CD14-positive monocyte (primary cell): ENCODE results near the gene HLA-DRB1. TPM values are rescaled to one million over a fixed set of nuclear protein-coding genes. Genes with fewer than 3 reads are reported as not detected.

Experiments
- DNase-seq, 3 donors: peaks; one replicate each; pipeline ENCODE4 v3.0.0-alpha.2; 2011 to 2022
- H2AFZ ChIP-seq: 2 replicates; pipeline ENCODE4 v1.6.0; 2012; ENCODE audit warnings: mild to moderate bottlenecking, low read depth, low read length, inconsistent platforms; ENCODE audit not compliant: insufficient read depth, poor library complexity, severe bottlenecking
- H3K27ac ChIP-seq, 2 donors: 1 replicate in 1 of 2; 2 replicates in 1 of 2; pipeline ENCODE4 v1.5.1; 2012 to 2013; ENCODE audit warnings: low read length in 2 of 2, control low read depth in 1 of 2, inconsistent platforms in 1 of 2, low read depth in 1 of 2, mild to moderate bottlenecking in 1 of 2
- H3K27me3 ChIP-seq, 2 donors: one replicate each; pipeline versions ENCODE4 v1.6.0 to v1.6.1; 2011 to 2013; ENCODE audit warnings: low read length in 2 of 2; ENCODE audit not compliant: control insufficient read depth in 2 of 2, insufficient read depth in 2 of 2
- H3K36me3 ChIP-seq, 2 donors: replicated peaks in 1 of 2; 1 replicate in 1 of 2; 2 replicates in 1 of 2; pipeline versions ENCODE4 v1.5.1 to v1.6.1; 2012 to 2013; ENCODE audit warnings: low read length in 2 of 2, control low read depth in 1 of 2, inconsistent platforms in 1 of 2, mild to moderate bottlenecking in 1 of 2; ENCODE audit not compliant: insufficient read depth in 2 of 2, control insufficient read depth in 1 of 2
- H3K4me1 ChIP-seq, 2 donors: 1 replicate in 1 of 2; 2 replicates in 1 of 2; pipeline versions ENCODE4 v1.5.1 to v1.6.1; 2012 to 2013; ENCODE audit warnings: low read length in 2 of 2, control low read depth in 1 of 2, inconsistent platforms in 1 of 2, mild to moderate bottlenecking in 1 of 2, moderate library complexity in 1 of 2; ENCODE audit not compliant: insufficient read depth in 2 of 2, control insufficient read depth in 1 of 2
- H3K4me2 ChIP-seq: replicated peaks from 2 replicates; pipeline ENCODE3; 2012; ENCODE audit warnings: low read length, moderate library complexity, mild to moderate bottlenecking; ENCODE audit not compliant: poor library complexity, severe bottlenecking; ENCODE audit errors: extremely low read depth
- H3K4me3 ChIP-seq, 3 experiments: fragments of 200-600 bp in 1 of 3; sonication (generic) in 1 of 3; replicated peaks in 1 of 3; 1 replicate in 2 of 3; 2 replicates in 1 of 3; pipeline ENCODE4 v1.5.1; 2011 to 2013; ENCODE audit warnings: low read length in 3 of 3, mild to moderate bottlenecking in 3 of 3, control low read depth in 2 of 3, low read depth in 2 of 3, inconsistent platforms in 1 of 3, moderate library complexity in 1 of 3
- H3K79me2 ChIP-seq: 2 replicates; pipeline ENCODE4 v1.6.0; 2012; ENCODE audit warnings: mild to moderate bottlenecking, control low read depth, inconsistent platforms, low read length, moderate library complexity; ENCODE audit not compliant: insufficient read depth
- H3K9ac ChIP-seq: 2 replicates; pipeline ENCODE4 v1.6.0; 2017; ENCODE audit warnings: low read length, mild to moderate bottlenecking; ENCODE audit not compliant: insufficient read depth, poor library complexity, severe bottlenecking
- H3K9me3 ChIP-seq, 2 donors: replicated peaks in 1 of 2; 1 replicate in 1 of 2; 2 replicates in 1 of 2; pipeline versions ENCODE4 v1.5.1 to v1.6.1; 2012 to 2013; ENCODE audit warnings: low read length in 2 of 2, control low read depth in 1 of 2; ENCODE audit not compliant: control insufficient read depth in 1 of 2, insufficient read depth in 1 of 2
- H4K20me1 ChIP-seq: 2 replicates; pipeline ENCODE4 v1.6.0; 2012; ENCODE audit warnings: mild to moderate bottlenecking, low read length, control low read depth, moderate library complexity; ENCODE audit not compliant: insufficient read depth
- H3K27ac Mint-ChIP-seq, 7 donors: one replicate each; pipeline ENCODE4 v1.8.0; 2020; ENCODE audit warnings: mild to moderate bottlenecking in 7 of 7, mixed read lengths in 7 of 7, moderate library complexity in 6 of 7, inconsistent platforms in 2 of 7
- H3K27me3 Mint-ChIP-seq, 3 donors: one replicate each; pipeline ENCODE4 v1.8.0; 2021 to 2022; ENCODE audit warnings: low read depth in 3 of 3, mild to moderate bottlenecking in 3 of 3, mixed read lengths in 3 of 3, moderate library complexity in 3 of 3, inconsistent platforms in 1 of 3
- H3K36me3 Mint-ChIP-seq, 2 donors: one replicate each; pipeline ENCODE4 v1.8.0; 2020; ENCODE audit warnings: mixed read lengths in 2 of 2, inconsistent platforms in 1 of 2, mild to moderate bottlenecking in 1 of 2
- H3K4me1 Mint-ChIP-seq: one replicate; pipeline ENCODE4 v1.8.0; 2020; ENCODE audit warnings: mild to moderate bottlenecking, mixed read lengths
- H3K4me3 Mint-ChIP-seq, 2 donors: one replicate each; pipeline ENCODE4 v1.8.0; 2020; ENCODE audit warnings: mild to moderate bottlenecking in 2 of 2, mixed read lengths in 2 of 2, moderate library complexity in 1 of 2
- H3K9me3 Mint-ChIP-seq, 7 donors: one replicate each; pipeline ENCODE4 v1.8.0; 2020 to 2022; ENCODE audit warnings: mixed read lengths in 7 of 7, mild to moderate bottlenecking in 6 of 7, moderate library complexity in 6 of 7, inconsistent platforms in 2 of 7
- CTCF ChIP-seq: fragments of 200-600 bp; IDR thresholded peaks from one replicate; pipeline ENCODE4 v1.8.0; 2022; ENCODE audit warnings: antibody characterized with exemption, mild to moderate bottlenecking
- WGBS: methylation state at CpG from one replicate; pipeline ENCODE4 v1.1.5; 2013; ENCODE audit warnings: missing lambda C conversion rate; ENCODE audit not compliant: insufficient coverage; 5-methylcytosine and 5-hydroxymethylcytosine counted together
- intact Hi-C, 2 donors: fragments of 100-400 bp; cut with micrococcal nuclease; formaldehyde crosslinking; loops; one replicate each; pipeline versions ENCODE4 v1.15.0 to v1.15.1; 2023
- polyA plus RNA-seq, 3 donors: library from polyadenylated mRNA; depleted of rRNA in 1 of 3; unstranded in 2 of 3; stranded (reverse) in 1 of 3; fragments of 300-500 nt in 2 of 3; fragments of >200 nt in 1 of 3; fragmentation: Illumina TruSeq in 2 of 3; gene quantifications; 1 replicate in 2 of 3; 2 replicates in 1 of 3; pipeline ENCODE4 v1.2.3, GENCODE V29; 2012 to 2021

HLA-DRB1 gene
- polyA plus RNA-seq, 3 donors, result 928 to 2,792 (median 2,645) TPM

DNA sequence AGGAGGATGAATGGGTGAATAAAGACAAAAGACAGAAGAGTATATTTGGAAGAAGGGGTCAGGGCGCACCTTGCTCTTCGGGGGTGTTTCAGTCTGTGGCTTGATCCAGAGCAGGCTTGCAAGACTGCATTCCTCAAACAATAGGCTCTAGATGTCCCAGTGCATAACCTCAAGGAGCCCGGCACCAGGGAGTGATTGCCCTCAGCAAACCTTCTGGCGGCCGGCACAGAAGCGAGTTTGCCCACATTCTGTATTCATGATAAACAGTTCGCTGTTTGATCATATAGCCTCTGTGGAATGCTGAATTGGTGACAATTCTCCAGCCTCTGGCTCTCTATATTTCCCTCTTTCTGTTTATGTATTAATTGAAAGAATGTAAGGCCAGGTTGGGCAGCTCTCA, 29.9 kb downstream of the HLA-DRB1 start:
- Histone ChIP-seq H3K9me3 (no peaks in the 10 kb centered on the region), H3K4me3 (no peak overlapping the region), H3K27ac (no peak overlapping the region), H3K4me2 (no peak overlapping the region), H3K79me2 (peaks cover 4% of the 10 kb centered on the region), H2AFZ (no peak overlapping the region), H4K20me1 (no peaks in the 10 kb centered on the region), H3K9ac (no peak overlapping the region), H3K4me1 (no peaks in the 10 kb centered on the region), H3K36me3 (peaks cover 0 to under 1% of the 10 kb centered on the region in 2 donors), H3K27me3 (no peaks in the 10 kb centered on the region)
- no CpG with 5 or more reads among the region's 7 CpGs for WGBS
- Mint-ChIP-seq H3K4me1 (peaks cover 7% of the 10 kb centered on the region), H3K9me3 (peaks cover 0 to 2% (median 0%) of the 10 kb centered on the region in 7 donors), H3K27ac (no peak overlapping the region), H3K27me3 (peaks cover 0 to 3% (median 0%) of the 10 kb centered on the region in 3 donors), H3K36me3 (peaks cover 2 to 12% of the 10 kb centered on the region in 2 donors), H3K4me3 (no peak overlapping the region)
- intact Hi-C loops, result no loop called here
- TF ChIP-seq CTCF, result no peak
- no peak for DNase-seq

GRCh38 chr6:32558426-32559057, 31.1 kb downstream of the HLA-DRB1 start:
- Histone ChIP-seq H3K4me2 (no peak overlapping the region), H3K4me1 (no peaks in the 10 kb centered on the region), H3K9ac (no peak overlapping the region), H4K20me1 (no peaks in the 10 kb centered on the region), H3K4me3 (no peak overlapping the region), H3K79me2 (peaks cover 4% of the 10 kb centered on the region), H3K9me3 (no peaks in the 10 kb centered on the region), H3K36me3 (peaks cover 5 to 13% of the 10 kb centered on the region in 2 donors), H2AFZ (no peak overlapping the region), H3K27ac (no peak overlapping the region), H3K27me3 (no peaks in the 10 kb centered on the region)
- peak overlapping the region in 1 of 2 donors; percentile 76 for H3K4me3 Mint-ChIP-seq
- H3K27me3 Mint-ChIP-seq, result peaks cover 0 to 5% (median 0%) of the 10 kb centered on the region in 3 donors
- H3K9me3 Mint-ChIP-seq, result peaks cover 0 to 2% (median 0%) of the 10 kb centered on the region in 7 donors
- peaks cover 2 to 17% of the 10 kb centered on the region in 2 donors for H3K36me3 Mint-ChIP-seq
- TF ChIP-seq CTCF, result no peak
- intact Hi-C loops, result no loop called here
- 57% methylated on average over 6 of the region's 13 CpGs for WGBS
- no peak for DNase-seq
- peaks cover 7% of the 10 kb centered on the region for H3K4me1 Mint-ChIP-seq
- H3K27ac Mint-ChIP-seq, result peak overlapping the region in 5 of 7 donors; percentile 14 to 87 (median 41)
